Naive thymus-derived CD8-positive, alpha-beta T cell (primary cell): ENCODE results near the gene RUVBL1. TPM values are rescaled to one million over a fixed set of nuclear protein-coding genes. Genes with fewer than 3 reads are reported as not detected.
"Not testable (repeated sequence)": the region's sequence is repeated elsewhere in the genome, so short reads cannot be mapped to it uniquely, and the experiment has no call there.

Source experiments
- ATAC-seq, 2 donors: fragments of 150-1000 bp; cut with Tn5 transposase in 1 of 2; sonication (Bioruptor Pico), chemical (Tn5 transposase) in 1 of 2; 1 replicate in 1 of 2; 2 replicates in 1 of 2; pipeline ENCODE4 v1.10.0; 2021; ENCODE audit warnings: mild to moderate bottlenecking in 2 of 2, moderate library complexity in 2 of 2
- POLR2A ChIA-PET: fragments of 350-600 bp; sonication (Branson Sonifier 250); formaldehyde crosslinking; loops from one replicate; lab custom pipeline; 2021; ENCODE audit warnings: antibody characterized with exemption; lab: Charles Lee
- DNase-seq, 10 donors: peaks; one replicate each; pipeline versions ENCODE4 v3.0.0 to v3.0.0-alpha.2; 2020 to 2022
- H3K27ac Mint-ChIP-seq, 10 donors: one replicate each; pipeline ENCODE4 v1.8.0; 2020 to 2022; ENCODE audit warnings: mild to moderate bottlenecking in 10 of 10, mixed read lengths in 10 of 10, moderate library complexity in 4 of 10, inconsistent platforms in 1 of 10
- H3K27me3 Mint-ChIP-seq, 5 donors: one replicate each; pipeline ENCODE4 v1.8.0; 2021 to 2022; ENCODE audit warnings: mixed read lengths in 5 of 5
- H3K36me3 Mint-ChIP-seq, 3 donors: one replicate each; pipeline ENCODE4 v1.8.0; 2020 to 2022; ENCODE audit warnings: mixed read lengths in 3 of 3, mild to moderate bottlenecking in 2 of 3, inconsistent platforms in 1 of 3
- H3K4me1 Mint-ChIP-seq, 4 donors: one replicate each; pipeline ENCODE4 v1.8.0; 2021 to 2022; ENCODE audit warnings: mixed read lengths in 4 of 4
- H3K4me3 Mint-ChIP-seq, 10 donors: one replicate each; pipeline ENCODE4 v1.8.0; 2020 to 2022; ENCODE audit warnings: mild to moderate bottlenecking in 10 of 10, mixed read lengths in 10 of 10, moderate library complexity in 6 of 10, inconsistent platforms in 1 of 10
- H3K9me3 Mint-ChIP-seq, 9 donors: one replicate each; pipeline ENCODE4 v1.8.0; 2020 to 2022; ENCODE audit warnings: mixed read lengths in 9 of 9, mild to moderate bottlenecking in 3 of 9, inconsistent platforms in 1 of 9, moderate library complexity in 1 of 9
- polyA plus RNA-seq, 3 donors: library from polyadenylated mRNA; unstranded; fragments of 300-500 nt; fragmentation: Illumina TruSeq; gene quantifications; one replicate each; pipeline ENCODE4 v1.2.3, GENCODE V29; 2021
- total RNA-seq, 8 experiments: library from RNA in 2 of 8; stranded (reverse) in 2 of 8; gene quantifications; one replicate each; pipeline ENCODE4 v1.2.3 and lab custom pipeline; 2021 to 2026

RUVBL1 gene
- total RNA-seq (10 to 100 TPM; 26.2 to 27.9 TPM), polyA plus RNA-seq (10 to 100 TPM; 49.5 to 66.6 (median 65.2) TPM), total RNA-seq (lab: John Stamatoyannopoulos, UW) (24.1 to 171 (median 41.1) reads per million in 6 experiments)

DNA sequence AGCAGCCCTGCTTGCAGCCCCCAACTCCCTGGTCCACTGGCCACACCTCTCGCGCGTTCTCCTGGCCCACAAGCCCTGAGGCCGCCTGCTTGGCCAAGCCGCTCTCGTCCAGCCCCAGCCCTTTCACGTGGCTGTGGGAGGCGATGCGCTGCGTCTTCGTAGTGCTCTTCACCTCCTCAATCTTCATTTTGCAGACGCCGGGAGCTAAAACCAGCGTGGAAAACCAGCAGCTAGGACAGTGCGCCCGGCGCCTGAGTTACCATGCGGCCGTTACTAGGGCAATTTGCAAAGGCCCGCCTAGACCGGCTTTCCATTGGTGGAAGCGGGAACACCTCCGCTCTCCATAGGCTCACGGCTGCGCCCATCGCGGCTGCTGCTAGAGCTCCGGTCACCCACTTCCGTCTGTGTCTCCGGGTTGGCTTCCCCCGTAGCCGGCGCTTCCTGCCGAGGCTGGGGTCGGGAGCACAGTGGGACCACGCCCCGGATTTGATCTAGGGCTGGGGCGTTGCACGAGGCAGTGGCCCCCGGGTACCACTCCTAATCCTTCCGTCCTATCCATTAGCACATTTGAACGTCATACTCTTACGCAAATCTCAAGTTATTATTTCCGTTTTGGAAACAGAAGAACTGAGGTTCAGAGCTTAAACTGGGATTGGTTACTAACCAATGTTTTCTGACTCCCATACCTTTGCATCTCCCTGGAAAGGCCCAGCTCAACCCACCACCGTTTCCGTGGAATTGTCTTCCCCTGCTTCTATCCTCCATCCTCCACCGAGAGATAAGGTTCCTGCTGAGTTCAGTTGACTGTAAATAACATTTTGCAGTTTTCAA lies at the start of gene RUVBL1:
Gene RUVBL1 (minus strand): TSS at position 275 of the 831 bp plus-strand sequence. CDS start 88 bp downstream, at position 187.
- DNase-seq: peak; percentile 87 to 99 (median 97)
- Mint-ChIP-seq H3K9me3 (peaks cover 0 to 6% (median 0%) of the 10 kb centered on the region in 9 donors), H3K27me3 (no peaks in the 10 kb centered on the region), H3K27ac (peak within 1 kb of the TSS; percentile 85 to 100 (median 97)), H3K4me3 (peak within 1 kb of the TSS; percentile 91 to 100 (median 97)), H3K36me3 (peaks cover 3 to 14% (median 12%) of the 10 kb centered on the region in 3 donors), H3K4me1 (peaks cover 20 to 32% (median 30%) of the 10 kb centered on the region in 4 donors)
- POLR2A ChIA-PET: interaction anchor here (0.6 to 4.3 kb wide), 12 partner anchors 9 to 527 kb away, joined by 3 to 70 read pairs (median 5); partner anchors contain the start of genes EEFSEC, RPN1 and SEC61A1
- peak; percentile 95 to 97 for ATAC-seq

DNA sequence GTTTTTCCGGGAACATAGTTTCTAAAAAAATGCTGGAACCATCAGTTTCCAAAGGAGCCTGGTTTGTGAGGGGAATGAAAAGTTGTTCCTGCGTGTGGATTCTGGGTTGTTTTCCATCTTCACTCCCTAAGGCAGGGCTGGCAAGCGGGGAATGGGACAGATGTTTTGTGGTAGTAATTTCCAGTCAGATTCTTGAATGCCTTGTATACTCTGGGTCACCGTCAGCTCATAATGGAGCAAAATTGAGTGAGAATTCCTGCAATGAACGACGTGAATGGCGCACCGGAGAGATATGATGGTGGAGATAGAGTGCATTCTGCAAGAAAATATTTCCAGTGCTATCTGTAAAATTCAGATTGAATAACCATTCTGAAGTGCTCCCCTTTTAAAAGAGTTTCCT lies 49.6 kb upstream of the RUVBL1 start:
- H3K27ac Mint-ChIP-seq: peak overlapping the region in 1 of 10 donors; percentile 24

DNA sequence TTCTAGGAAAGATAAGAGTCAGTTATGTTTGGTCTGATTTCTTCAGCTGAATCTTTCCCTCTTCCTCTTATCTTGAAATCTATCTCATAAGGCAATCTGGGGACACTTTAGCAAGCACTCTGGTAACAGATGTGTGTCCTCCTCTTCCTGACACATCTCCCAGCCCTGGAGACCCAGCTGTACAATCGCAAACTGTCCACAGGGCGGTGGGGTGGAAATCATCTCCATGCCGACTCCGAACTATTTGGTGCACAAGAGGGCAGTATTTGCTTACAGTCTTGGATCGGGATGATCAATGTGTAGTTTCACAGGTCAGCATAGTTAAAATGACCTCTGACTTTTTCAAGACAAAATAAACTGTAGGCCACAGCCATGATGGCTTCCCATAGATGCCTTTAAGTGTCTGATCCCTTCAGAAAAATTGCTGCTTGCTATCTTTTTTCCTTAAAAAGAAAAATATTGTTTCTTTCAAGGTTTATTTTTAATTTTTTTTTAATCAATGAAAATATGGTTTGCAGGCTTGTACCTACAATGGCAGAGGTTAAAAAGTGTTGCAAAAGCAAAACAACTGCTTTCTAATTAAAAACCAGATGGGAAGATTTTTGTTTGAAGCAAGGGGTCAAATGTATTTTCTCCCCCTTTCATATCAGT lies 47.4 kb upstream of the RUVBL1 start:
- H3K27me3 Mint-ChIP-seq: no peaks in the 10 kb centered on the region
- POLR2A ChIA-PET: no interaction called here
- peaks cover 20 to 58% (median 41%) of the 10 kb centered on the region in 4 donors for H3K4me1 Mint-ChIP-seq
- no peak overlapping the region for H3K4me3 Mint-ChIP-seq
- peak in 1 of 10 donors; percentile 6 for DNase-seq
- no peak for ATAC-seq
- peaks cover 0 to 6% (median 0%) of the 10 kb centered on the region in 3 donors for H3K36me3 Mint-ChIP-seq
- H3K27ac Mint-ChIP-seq: peak overlapping the region in 4 of 10 donors; percentile 43 to 69 (median 54)
- H3K9me3 Mint-ChIP-seq: no peaks in the 10 kb centered on the region

More for the DNA sequence above, 49.6 kb upstream of the RUVBL1 start:
- H3K27me3 Mint-ChIP-seq: no peaks in the 10 kb centered on the region
- ATAC-seq (no peak), DNase-seq (no peak)
- peaks cover 16 to 53% (median 49%) of the 10 kb centered on the region in 4 donors for H3K4me1 Mint-ChIP-seq
- H3K36me3 Mint-ChIP-seq: no peaks in the 10 kb centered on the region
- no peaks in the 10 kb centered on the region for H3K9me3 Mint-ChIP-seq
- POLR2A ChIA-PET: no interaction called here
- no peak overlapping the region for H3K4me3 Mint-ChIP-seq

DNA sequence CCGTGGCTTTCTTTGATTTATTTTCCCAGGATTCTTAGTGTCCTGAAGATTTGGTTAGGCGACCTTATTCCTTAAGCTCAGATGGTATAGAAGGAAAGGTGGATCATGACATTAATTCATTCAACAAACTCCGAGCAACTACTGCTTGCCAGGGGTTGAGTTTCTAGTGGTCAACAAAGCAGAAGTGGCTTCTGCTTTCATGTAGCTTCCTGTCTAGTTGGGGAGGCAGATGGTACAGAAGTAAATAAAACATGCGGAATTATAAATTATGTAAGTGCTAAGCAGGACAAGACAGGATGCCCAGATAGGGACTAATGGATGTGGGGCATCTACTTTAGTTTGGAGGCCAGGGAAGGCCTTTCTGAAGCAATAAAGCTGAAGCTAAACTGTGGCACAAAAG lies 45.2 kb upstream of the RUVBL1 start:
- no peak for ATAC-seq
- Mint-ChIP-seq H3K36me3 (peaks cover 0 to 8% (median 0%) of the 10 kb centered on the region in 3 donors), H3K4me3 (no peak overlapping the region), H3K27me3 (no peaks in the 10 kb centered on the region), H3K9me3 (no peaks in the 10 kb centered on the region), H3K4me1 (peaks cover 20 to 57% (median 36%) of the 10 kb centered on the region in 4 donors), H3K27ac (no peak overlapping the region)
- DNase-seq: no peak
- POLR2A ChIA-PET: no interaction called here

DNA sequence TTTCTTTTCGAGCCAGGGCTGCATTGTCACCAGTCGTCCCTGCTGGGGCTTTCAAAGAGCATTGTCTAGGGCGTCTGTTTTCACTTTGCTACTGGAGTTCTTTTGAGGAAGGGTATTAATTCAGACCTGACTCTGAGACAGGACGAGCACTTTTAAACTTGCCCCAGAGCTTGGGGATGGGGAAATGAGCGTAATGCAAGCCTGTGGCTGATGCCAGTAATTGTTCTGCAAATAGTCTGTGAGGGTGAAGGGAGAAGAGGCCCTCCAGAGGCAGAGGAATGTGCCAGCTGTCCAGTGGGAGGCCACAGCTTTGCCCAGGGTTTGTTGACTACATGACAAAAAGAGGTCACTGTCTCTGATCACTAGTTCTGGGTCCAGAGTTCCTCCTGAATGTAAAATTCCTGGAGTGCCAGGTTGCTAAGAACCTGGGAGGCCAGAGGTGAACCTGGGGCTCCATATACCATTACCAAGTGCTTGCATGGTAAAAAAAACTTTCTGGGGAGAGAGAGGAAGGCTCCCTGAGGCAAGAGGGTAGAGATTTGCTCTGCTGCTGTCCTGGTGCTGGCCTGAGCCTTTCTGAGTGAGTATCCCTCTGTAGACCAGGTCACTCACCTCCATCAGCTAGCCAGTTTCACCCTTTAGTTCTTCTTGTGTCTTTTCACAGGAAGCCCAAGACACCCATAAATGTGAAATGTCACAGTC lies 44.5 kb upstream of the RUVBL1 start:
- Mint-ChIP-seq H3K27ac (peak overlapping the region in 1 of 10 donors; percentile 41), H3K27me3 (no peaks in the 10 kb centered on the region), H3K4me1 (peaks cover 17 to 55% (median 35%) of the 10 kb centered on the region in 4 donors), H3K36me3 (peaks cover 0 to 9% (median 0%) of the 10 kb centered on the region in 3 donors), H3K9me3 (no peaks in the 10 kb centered on the region), H3K4me3 (no peak overlapping the region)
- no peak for ATAC-seq
- POLR2A ChIA-PET: no interaction called here
- no peak for DNase-seq

DNA sequence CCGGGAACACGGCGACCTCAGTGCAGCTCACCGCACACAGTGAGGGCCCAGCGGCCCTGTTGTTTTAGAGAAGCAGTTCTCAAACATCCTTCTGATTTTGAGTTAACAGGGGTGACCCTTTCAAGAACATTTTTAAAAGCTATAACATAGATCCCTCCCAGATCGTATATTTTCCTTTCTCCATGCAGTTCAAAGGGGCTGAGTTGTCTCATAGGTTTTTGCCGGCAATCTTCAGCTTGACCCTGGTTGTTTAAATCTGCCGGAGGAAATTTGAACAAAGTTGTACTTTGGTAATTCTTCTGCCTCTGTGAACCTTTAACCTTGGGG lies 44.0 kb upstream of the RUVBL1 start:
- DNase-seq (no peak), ATAC-seq (no peak)
- H3K4me3 Mint-ChIP-seq: no peak overlapping the region
- no peaks in the 10 kb centered on the region for H3K9me3 Mint-ChIP-seq
- POLR2A ChIA-PET: no interaction called here
- H3K27me3 Mint-ChIP-seq: no peaks in the 10 kb centered on the region
- peaks cover 0 to 13% (median 3%) of the 10 kb centered on the region in 3 donors for H3K36me3 Mint-ChIP-seq
- peaks cover 18 to 53% (median 35%) of the 10 kb centered on the region in 4 donors for H3K4me1 Mint-ChIP-seq
- H3K27ac Mint-ChIP-seq: peak overlapping the region in 1 of 10 donors; percentile 41

DNA sequence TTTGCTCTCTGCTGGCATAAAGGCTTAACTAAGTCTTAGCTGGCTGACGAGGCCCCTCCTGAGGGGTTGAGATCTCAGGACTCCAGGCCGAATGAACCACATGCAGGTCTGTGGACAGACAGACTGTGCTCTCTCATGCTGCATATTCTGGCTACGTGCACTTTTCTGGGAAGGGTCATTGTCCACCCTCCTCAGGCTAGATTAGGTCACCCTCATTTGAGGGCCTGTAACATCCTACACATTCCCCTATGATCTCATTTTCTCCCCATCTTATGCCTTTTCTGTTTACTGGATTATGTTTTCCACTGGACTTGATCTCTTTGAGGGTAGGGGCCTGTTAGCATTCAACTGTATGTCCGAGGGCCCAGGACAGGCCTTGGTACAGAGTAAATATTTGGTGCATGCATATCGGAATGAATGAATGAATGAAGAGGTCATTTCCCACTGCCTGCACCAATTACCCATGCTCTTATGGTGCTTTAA lies 43.4 kb upstream of the RUVBL1 start:
- no peak overlapping the region for H3K27ac Mint-ChIP-seq
- ATAC-seq (no peak), DNase-seq (no peak)
- POLR2A ChIA-PET: no interaction called here
- no peak overlapping the region for H3K4me3 Mint-ChIP-seq
- H3K9me3 Mint-ChIP-seq: no peaks in the 10 kb centered on the region
- H3K4me1 Mint-ChIP-seq: peaks cover 18 to 59% (median 39%) of the 10 kb centered on the region in 4 donors
- no peaks in the 10 kb centered on the region for H3K27me3 Mint-ChIP-seq
- peaks cover 0 to 18% (median 7%) of the 10 kb centered on the region in 3 donors for H3K36me3 Mint-ChIP-seq

DNA sequence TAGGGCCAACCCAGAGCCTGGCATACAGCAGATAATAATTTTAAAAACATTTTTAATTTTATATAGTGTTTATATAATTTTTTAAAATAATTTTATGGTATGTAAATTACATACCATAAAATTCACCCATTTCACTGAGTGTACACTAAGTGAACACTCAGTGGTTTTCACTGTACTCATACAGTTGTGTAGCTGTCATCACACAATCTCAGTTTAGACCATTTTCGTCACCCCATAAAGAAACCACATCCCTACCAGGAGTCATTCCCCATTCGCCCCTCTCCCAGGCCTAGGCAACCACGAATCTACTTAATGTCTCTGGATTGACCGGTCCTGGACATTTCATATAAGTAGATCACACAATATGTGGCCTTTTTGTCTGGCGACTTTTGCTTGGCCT lies 39.8 kb upstream of the RUVBL1 start:
- Mint-ChIP-seq H3K36me3 (peaks cover 7 to 44% (median 13%) of the 10 kb centered on the region in 3 donors), H3K4me1 (peaks cover 19 to 78% (median 50%) of the 10 kb centered on the region in 4 donors), H3K4me3 (no peak overlapping the region), H3K9me3 (no peaks in the 10 kb centered on the region), H3K27me3 (no peaks in the 10 kb centered on the region), H3K27ac (no peak overlapping the region)
- DNase-seq: no peak
- no peak for ATAC-seq
- POLR2A ChIA-PET: no interaction called here

DNA sequence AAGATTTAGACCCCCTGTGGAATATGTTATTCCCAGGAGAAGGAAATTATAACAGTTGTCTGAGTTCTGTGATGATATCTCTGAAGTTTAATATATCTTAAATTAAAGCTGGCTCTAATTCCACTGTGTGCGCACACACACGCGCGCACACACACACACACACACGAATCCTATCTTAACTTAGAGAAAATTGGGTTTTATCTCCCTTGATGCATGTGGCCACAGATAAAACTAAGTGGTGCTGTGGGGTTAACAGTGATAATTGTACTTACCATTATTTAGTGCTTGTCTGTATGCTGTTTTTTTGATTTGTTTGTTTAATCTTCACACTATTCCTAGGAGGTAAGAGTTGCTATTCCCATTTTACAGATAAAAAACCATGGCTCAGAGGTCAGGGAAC lies 37.0 kb upstream of the RUVBL1 start:
- Mint-ChIP-seq H3K9me3 (no peaks in the 10 kb centered on the region), H3K4me3 (no peak overlapping the region), H3K27ac (no peak overlapping the region), H3K27me3 (no peaks in the 10 kb centered on the region), H3K36me3 (peaks cover 11 to 66% (median 32%) of the 10 kb centered on the region in 3 donors), H3K4me1 (peaks cover 30 to 74% (median 49%) of the 10 kb centered on the region in 4 donors)
- DNase-seq: no peak
- no peak for ATAC-seq
- POLR2A ChIA-PET: interaction anchor here (1.5 kb wide), 1 partner anchor 37 kb away, joined by 4 read pairs; the partner anchor contains the start of gene RUVBL1

DNA sequence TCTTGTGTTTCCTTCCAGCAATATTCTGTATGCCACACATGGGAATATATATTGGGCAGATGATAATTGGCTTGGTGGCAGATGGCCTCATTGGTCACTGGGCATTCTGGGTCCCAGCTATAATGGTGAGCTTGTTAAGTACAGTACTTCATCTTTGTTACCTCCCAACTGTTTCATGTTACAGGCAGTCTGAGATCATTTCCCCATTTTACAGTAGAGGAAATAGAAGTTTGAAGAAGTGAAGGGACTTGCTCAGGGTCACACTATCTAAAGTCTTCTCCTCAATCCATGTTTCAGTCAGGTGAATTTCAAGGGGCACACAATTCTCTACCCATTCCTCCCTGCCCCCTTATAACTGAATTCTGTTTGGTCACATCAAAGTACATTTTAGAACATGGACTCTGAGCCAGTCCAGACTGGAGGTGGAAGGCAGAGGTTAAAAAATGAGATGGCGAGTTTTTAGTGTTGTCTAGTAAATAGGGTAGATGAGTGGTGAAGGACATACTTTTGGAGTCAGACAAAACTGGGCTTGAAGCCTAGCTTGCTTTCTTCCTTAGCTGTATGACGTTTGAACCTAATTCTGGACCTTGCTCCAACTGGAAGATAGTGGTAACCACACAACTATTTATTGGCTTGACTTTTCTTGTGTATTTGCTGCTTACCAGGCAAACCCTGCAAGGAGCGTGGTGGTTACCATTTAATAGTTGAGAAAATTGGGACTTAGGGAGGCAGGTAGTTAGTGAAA lies 32.2 kb upstream of the RUVBL1 start:
- Mint-ChIP-seq H3K4me3 (peak overlapping the region in 3 of 10 donors; percentile 36 to 39 (median 38)), H3K9me3 (peaks cover 0 to 15% (median 0%) of the 10 kb centered on the region in 9 donors), H3K27me3 (peaks cover 0 to 3% (median 0%) of the 10 kb centered on the region in 5 donors), H3K27ac (peak overlapping the region in 2 of 10 donors; percentile 14 to 21), H3K36me3 (peaks cover 11 to 46% (median 24%) of the 10 kb centered on the region in 3 donors), H3K4me1 (peaks cover 32 to 65% (median 46%) of the 10 kb centered on the region in 4 donors)
- ATAC-seq (no peak), DNase-seq (no peak)
- POLR2A ChIA-PET: no interaction called here

DNA sequence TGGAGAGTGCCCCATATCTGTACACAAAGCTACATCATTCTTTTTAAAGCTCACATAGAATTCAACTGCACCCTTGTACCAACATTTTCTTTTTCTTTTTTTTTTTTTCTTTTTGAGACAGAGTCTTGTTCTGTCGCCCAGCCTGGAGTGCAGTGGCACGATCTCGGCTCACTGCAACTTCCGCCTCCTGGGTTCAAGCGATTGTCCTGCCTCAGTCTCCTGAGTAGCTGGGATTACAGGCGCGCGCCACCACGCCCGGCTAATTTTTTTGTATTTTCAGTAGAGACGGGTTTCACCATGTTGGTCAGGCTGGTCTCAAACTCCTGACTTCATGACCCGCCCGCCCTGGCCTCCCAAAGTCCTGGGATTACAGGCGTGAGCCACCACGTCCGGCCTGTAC lies 30.7 kb upstream of the RUVBL1 start:
- Mint-ChIP-seq H3K36me3 (peaks cover 6 to 37% (median 21%) of the 10 kb centered on the region in 3 donors), H3K4me1 (peaks cover 26 to 51% (median 37%) of the 10 kb centered on the region in 4 donors), H3K27ac (peak overlapping the region; percentile 13 to 96 (median 87)), H3K9me3 (peaks cover 0 to 15% (median 0%) of the 10 kb centered on the region in 9 donors), H3K4me3 (peak overlapping the region; percentile 81 to 94 (median 92))
- not testable (repeated sequence) for H3K27me3 Mint-ChIP-seq, ATAC-seq, DNase-seq
- POLR2A ChIA-PET: interaction anchor here (0.5 to 2.7 kb wide), 3 partner anchors 22 to 563 kb away, joined by 3 to 70 read pairs (median 4); partner anchors contain the start of gene RUVBL1
